Activated CD4-positive, alpha-beta T cell treated with anti-CD3 and anti-CD28 coated beads, Interleukin-10, Interleukin-2, amounts not matched to agents 100 ng/mL and 50 ng/mL, durations not matched to agents 16 hours and 8 hours (primary cell): ENCODE results near the gene DLG2.
A peak's percentile ranks its signal among the peaks of the same experiment; 100 is the strongest.

ENCODE experiments used
- DNase-seq: peaks from one replicate; pipeline ENCODE4 v3.0.0-alpha.2; 2020

The DLG2 gene

DNA sequence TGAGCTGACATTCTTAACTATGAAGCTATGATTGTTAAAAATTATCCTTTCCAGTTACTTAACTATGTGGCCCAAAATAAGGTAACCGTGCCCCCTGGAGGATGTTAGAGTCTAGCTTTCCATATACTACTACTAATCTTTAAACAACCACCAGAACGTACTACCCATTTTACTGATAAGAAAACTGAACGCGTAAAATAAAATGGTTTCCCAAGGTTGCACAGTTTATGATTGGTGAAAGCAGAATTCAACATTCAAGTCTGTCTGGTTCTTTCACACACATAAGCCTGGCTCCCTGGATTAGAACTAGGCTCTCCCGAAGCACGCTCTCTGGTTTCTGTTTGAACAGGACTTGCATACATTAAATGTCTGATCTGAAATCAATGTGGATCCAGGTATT lies 1903.1 kb downstream of the DLG2 start:
- peak; percentile 23 for DNase-seq

- DNase-seq: no peak
Measured at GRCh38 chr11:83722392-83723119, 1904.6 kb downstream of the DLG2 start.

- DNase-seq: no peak
Measured at GRCh38 chr11:83721263-83721662, 1905.9 kb downstream of the DLG2 start.

DNA sequence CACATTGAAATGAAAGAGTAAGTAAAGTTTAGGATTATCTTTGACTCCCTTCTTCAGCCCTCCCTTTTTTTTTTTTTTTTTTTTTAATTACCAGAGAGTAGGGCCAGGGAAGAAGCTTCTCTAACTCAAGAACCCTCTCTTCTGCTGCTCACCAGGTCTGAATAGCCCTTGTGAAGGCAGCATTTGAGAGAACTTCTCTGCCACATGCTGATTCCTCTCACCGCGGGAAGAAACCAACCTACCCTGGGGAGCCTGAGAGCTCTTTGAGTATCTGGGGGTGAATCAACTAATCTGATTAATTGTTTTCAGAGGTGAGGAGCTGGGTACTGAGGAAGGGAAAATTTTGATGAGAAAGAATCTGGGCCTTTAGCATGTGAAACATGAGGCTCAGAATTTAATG lies 1906.5 kb downstream of the DLG2 start:
- DNase-seq: no peak

GRCh38 chr11:83717537-83717936 lies 1909.6 kb downstream of the DLG2 start:
- DNase-seq: no peak

DNA sequence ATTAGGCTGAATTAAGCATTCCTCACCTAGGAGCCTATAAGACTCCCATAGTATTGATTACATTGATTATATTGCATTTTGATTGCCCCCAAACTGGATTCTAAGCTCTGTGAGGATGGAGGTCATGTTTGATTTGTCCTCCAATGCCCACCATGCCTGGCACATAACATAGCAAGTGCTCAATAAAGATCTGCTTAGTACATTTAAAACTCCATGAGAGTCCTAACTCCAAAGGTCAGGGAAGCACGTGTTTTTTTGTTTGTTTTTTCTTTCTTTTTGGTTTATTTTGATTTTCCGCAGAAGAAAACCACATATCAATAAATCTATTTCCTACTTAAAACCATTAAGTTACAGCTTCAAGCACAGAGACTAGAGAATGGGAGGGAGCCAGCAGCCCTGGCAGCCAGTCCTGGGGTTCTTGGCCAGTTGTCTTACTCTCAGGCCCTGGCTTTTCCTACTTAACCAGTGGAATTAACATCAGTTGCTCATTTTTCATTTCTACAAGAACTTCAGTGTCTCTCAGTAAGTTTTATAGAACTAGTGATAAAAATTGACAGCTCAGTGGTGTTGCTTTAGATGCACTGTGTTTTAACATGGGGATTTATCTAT lies 1911.1 kb downstream of the DLG2 start:
- DNase-seq: no peak

DNA sequence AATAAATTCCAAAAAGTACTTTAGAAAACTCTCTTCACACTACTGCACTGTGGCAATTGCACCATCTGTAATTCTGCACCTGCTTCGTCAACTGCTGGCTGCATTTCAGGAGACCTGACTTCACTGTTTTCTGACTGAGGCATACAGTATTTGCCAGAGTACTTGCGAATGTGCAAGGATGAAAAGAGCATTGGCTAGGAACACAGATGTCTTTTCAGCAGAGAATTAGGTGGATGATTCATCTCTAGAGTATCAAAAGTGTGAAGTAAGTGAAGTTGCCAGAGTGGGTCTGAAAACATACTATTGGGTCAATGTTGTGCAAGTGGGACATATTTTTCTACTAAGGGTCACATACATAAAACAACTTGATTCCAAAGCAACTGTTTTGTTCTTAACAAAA lies 1913.4 kb downstream of the DLG2 start:
- DNase-seq: no peak

- DNase-seq: no peak
Measured at GRCh38 chr11:83711106-83711527, 1916.0 kb downstream of the DLG2 start.

DNA sequence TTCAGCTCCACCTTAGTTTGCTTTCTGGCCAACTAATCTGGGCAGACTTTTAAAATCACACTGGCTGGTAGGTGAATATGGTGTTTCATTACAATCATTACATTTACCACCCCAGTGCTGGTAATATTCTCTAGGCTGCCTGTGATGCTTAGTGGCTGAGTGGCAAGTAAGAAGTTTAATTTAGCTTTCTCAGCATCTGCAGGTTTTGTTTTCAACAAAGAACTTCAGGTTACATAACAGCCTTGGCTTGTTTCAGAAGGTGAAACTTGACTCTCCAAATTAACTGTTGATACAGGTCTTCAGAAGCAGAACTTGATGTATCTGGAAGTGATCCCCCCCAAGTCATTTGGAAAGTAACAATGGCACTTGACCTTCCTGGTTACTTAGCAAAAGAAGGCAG lies 1917.7 kb downstream of the DLG2 start:
- no peak for DNase-seq

- DNase-seq: no peak
Measured at GRCh38 chr11:83706566-83706965, 1920.6 kb downstream of the DLG2 start.

- no peak for DNase-seq
Measured at GRCh38 chr11:83702796-83703195, 1924.3 kb downstream of the DLG2 start.

GRCh38 chr11:83697518-83697917 lies 1929.6 kb downstream of the DLG2 start:
- no peak for DNase-seq

DNA sequence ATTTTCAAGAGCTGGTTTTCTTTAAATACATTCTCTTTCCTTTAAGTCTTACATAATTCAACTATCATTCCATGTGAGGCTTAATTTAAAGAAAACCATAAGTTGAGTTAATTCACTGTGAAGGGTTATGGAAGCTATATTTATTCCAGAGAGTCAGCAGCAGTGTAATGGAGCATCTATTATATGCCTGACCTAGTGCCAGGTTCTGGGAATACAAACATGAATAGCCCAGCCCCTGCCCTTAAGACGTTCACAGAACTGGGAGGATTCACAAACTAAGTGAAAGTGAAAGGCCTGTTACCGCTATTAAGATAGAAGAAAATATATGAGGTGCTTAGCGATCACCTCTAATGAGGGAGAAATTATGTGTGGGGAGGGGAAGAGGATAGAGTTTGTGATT lies 1932.1 kb downstream of the DLG2 start:
- DNase-seq: no peak

DNA sequence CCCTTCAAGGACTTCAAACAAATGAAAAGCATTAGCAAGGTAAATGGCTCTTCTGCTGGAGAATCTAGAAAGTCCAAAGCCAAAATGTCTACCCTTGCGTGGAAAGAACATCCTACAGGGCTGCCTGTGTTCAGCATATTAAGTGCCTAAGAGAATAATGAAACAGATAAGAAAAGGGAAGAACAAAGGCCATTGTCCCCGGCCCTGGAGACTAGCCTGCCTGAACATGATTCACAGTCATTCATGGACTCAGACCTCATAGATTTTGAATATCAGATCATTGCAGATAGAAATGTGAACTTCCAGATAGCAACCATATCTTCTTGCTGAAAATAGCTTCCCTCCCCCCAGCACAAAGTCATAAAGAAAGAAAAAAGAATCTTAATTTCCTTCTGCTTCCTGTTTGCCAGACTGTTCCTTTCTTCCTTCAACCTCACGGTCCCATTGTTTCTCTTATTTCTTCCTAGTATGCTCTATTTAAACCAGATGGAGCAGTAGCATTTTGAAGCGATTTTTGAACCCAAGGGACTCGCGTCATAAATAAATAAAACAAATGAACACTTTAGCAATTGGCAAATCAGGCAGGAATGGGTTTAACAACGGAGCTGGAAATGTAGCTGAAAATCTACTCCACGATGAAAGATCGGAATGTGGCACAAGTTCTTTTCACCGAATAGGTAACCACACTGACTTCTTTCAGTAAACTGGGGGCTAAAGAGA lies 1932.8 kb downstream of the DLG2 start:
- no peak for DNase-seq

DNA sequence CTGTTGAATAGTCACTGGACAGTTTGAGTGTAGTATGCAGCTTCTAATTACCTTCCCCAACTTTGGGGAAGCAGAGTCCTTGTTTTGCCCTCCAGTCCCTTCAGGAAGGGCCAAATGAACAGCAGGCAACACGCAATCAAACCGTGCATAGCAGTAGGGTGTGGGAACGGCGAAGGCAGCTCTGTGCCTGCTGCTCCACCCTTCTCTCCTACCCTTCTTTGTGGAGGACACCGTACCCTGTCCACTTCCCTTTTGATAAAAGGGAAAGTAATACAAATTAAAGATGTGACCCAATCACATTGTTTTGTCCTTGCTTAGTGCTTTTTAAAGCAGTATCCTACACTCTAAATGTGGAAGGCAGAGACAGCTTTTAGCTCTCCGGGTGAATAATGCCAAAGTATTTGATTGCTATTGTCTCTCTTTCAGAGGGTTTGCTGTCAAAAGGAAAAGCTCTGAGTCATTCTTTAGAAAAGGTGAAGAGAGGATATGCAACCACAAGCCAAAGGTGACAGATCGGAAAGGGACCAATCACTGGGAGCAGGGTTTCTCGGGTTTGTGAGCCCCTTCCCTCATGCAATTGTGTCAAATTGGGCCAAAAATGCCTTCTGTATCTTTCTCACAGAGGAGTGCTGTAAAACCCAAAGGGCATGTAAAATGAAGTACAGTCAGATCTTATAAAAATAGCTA lies 1933.7 kb downstream of the DLG2 start:
- no peak for DNase-seq

- no peak for DNase-seq
Measured at GRCh38 chr11:83692675-83693074, 1934.5 kb downstream of the DLG2 start.

GRCh38 chr11:83691451-83691950 lies 1935.6 kb downstream of the DLG2 start:
- DNase-seq: no peak

GRCh38 chr11:83689144-83689780 lies 1937.9 kb downstream of the DLG2 start:
- DNase-seq: no peak

DNA sequence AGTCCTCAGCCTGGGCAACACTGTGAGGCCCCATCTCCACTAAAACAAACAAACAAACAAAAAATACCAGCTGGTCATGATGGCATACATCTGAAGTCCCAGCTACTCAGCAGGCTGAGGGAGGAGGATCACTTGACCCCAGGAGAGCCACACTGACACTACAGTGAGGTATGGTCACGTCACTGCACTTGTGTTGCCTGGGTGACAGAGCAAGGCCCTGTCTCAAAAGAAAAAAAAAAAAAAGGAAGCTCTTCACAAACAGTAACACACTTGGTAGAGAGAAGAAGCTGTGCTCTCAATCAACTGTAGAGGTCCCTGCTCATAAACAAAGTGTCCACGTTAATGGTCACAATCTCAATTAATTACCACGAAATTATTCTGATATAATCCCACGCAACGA lies 1939.4 kb downstream of the DLG2 start:
- no peak for DNase-seq

- DNase-seq: no peak
Measured at GRCh38 chr11:83685730-83686129, 1941.4 kb downstream of the DLG2 start.

GRCh38 chr11:83684071-83684470 lies 1943.1 kb downstream of the DLG2 start:
- DNase-seq: no peak

- no peak for DNase-seq
Measured at GRCh38 chr11:83682611-83682973, 1944.6 kb downstream of the DLG2 start.
